Spleen (tissue), 7 donors: ENCODE data around the gene FAM20C.

Experiments used
- CTCF ChIP-seq, 11 experiments: fragments of 200-600 bp in 7 of 11; fragments of 450-650 bp in 4 of 11; sonication (generic) in 4 of 11; IDR thresholded peaks in 8 of 11; conservative IDR thresholded peaks in 3 of 11; 1 replicate in 7 of 11; 2 replicates in 4 of 11; pipeline versions ENCODE4 v1.4.0 to v1.8.0; 2016 to 2021; ENCODE audit warnings: antibody characterized with exemption in 11 of 11, inconsistent platforms in 4 of 11, mild to moderate bottlenecking in 1 of 11
- POLR2A ChIP-seq, 3 donors: fragments of 450-650 bp; IDR thresholded peaks; one replicate each; pipeline ENCODE4 v1.5.1; 2017; ENCODE audit warnings: antibody characterized with exemption in 3 of 3, mild to moderate bottlenecking in 1 of 3
- POLR2AphosphoS5 ChIP-seq, 3 donors: sonication (generic); formaldehyde crosslinking; IDR thresholded peaks; one replicate each; pipeline ENCODE4 v1.5.1; 2017; ENCODE audit warnings: antibody characterized with exemption in 3 of 3
- donor health status: DM: no; HTN: no; CAD: no; lungs with moderate emphysema.
- donor health status: DM: no; HTN: no; CAD: no.
- donor health status: DM: no; HTN: no; CAD: no.

- no peak for TF ChIP-seq POLR2AphosphoS5 (IDR thresholded peaks at IDR 0.05)
- TF ChIP-seq CTCF (IDR thresholded peaks at IDR 0.05 in 8 of 11, conservative IDR thresholded peaks at IDR 0.05 in 3 of 11) = no peak
- TF ChIP-seq POLR2A (IDR thresholded peaks at IDR 0.05) = no peak
Observed at GRCh38 chr7:160958-161725, 31.2 kb upstream of the FAM20C start.
